ENCODE data around the gene GIT2.

DNA sequence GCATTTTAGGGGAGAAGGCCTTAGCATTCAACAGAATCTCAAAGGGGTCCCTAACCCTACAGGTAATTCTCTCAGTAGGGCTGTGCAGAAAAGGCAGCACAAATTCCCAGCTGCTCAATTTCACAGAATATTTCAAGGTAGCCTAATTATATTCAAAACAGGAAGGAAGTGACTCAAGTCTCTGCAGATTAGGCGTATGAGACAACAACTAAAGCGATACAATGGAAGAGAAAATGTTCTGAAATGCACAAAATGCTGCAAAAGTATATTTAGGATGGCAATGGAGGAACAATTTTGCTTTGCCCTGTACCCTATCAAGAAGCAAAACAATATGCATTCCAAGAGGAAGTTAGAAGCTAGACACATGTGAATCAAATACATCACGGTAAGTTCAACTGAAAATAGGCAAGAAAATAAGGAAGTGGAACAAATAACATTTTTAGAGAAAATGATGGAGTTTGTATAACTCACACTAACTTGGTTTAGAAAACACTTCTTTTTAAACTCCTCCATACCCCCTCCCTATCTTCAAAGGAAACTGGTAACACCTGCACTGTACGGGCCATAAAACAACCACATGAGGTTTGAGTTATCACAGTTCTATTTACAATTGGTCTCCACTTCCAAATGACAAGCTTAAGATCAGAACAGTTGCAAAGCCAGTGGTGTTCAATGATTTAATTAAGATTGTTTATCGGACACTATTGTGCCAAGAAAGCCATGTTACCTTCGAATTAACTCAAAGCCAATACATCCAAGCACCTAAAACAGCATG lies 1.6 kb downstream of the GIT2 start:
- TF ChIP-seq EZH2 (IDR thresholded peaks at IDR 0.05; ENCODE audit: borderline replicate concordance, control insufficient read depth, low read depth, low read length) (no peak), CREB1 (IDR thresholded peaks at IDR 0.05; ENCODE audit: low read depth) (no peak)
